Measurements from ENCODE around the gene OR2T6.
"Not testable (repeated sequence)": the region's sequence is repeated elsewhere in the genome, so short reads cannot be mapped to it uniquely, and the experiment has no call there.

OR2T6 gene

GRCh38 chr1:248375446-248375845 lies at the start of gene OR2T6:
Gene OR2T6, plus strand, starts transcription at chr1:248375746. Its CDS starts 11,863 bp downstream, at chr1:248387609.
- DNase-seq: no peak

- no peak for DNase-seq
Measured at GRCh38 chr1:248343451-248343850, 32.1 kb upstream of the OR2T6 start.

- no peak for DNase-seq
Measured at GRCh38 chr1:248348475-248348874, 27.1 kb upstream of the OR2T6 start, which contains the start of gene OR14C36. Gene OR14C36, plus strand, starts transcription at chr1:248348775. Its CDS starts 0 bp downstream, at chr1:248348775.

- DNase-seq: no peak
Measured at GRCh38 chr1:248359415-248359814, 16.1 kb upstream of the OR2T6 start.

GRCh38 chr1:248361121-248361715 lies 14.3 kb upstream of the OR2T6 start, which contains the start of gene OR2T4:
Gene OR2T4, plus strand, starts transcription at chr1:248361665. Its CDS starts 0 bp downstream, at chr1:248361665.
- DNase-seq: no peak

- DNase-seq: no peak
Measured at GRCh38 chr1:248366609-248367008, 8.9 kb upstream of the OR2T6 start.

GRCh38 chr1:248372394-248372793 lies 3.2 kb upstream of the OR2T6 start:
- no peak for DNase-seq

- DNase-seq: no peak
Measured at GRCh38 chr1:248373761-248374160, 1.8 kb upstream of the OR2T6 start.

- no peak for DNase-seq
Measured at GRCh38 chr1:248376916-248377315, 1.4 kb downstream of the OR2T6 start.

GRCh38 chr1:248380854-248381253 lies 5.3 kb downstream of the OR2T6 start:
- DNase-seq: no peak

GRCh38 chr1:248388426-248388825 lies 12.9 kb downstream of the OR2T6 start:
- DNase-seq: no peak

- DNase-seq: no peak
Measured at GRCh38 chr1:248393050-248393449, 17.5 kb downstream of the OR2T6 start.

- DNase-seq: no peak
Measured at GRCh38 chr1:248402748-248403147, 27.2 kb downstream of the OR2T6 start, which contains the start of gene OR2T1. Gene OR2T1, plus strand, starts transcription at chr1:248403048. Its CDS starts 3,100 bp downstream, at chr1:248406148.

- DNase-seq: no peak
Measured at GRCh38 chr1:248404024-248404423, 28.5 kb downstream of the OR2T6 start.

GRCh38 chr1:248406721-248407692 lies 31.5 kb downstream of the OR2T6 start:
- no peak for DNase-seq

GRCh38 chr1:248416226-248416625 lies 40.7 kb downstream of the OR2T6 start:
- no peak for DNase-seq

- DNase-seq: no peak
Measured at GRCh38 chr1:248417854-248418253, 42.3 kb downstream of the OR2T6 start.

GRCh38 chr1:248421384-248421783 lies 45.8 kb downstream of the OR2T6 start:
- DNase-seq: no peak

GRCh38 chr1:248427526-248428191 lies 52.1 kb downstream of the OR2T6 start:
- not testable (repeated sequence) for DNase-seq

GRCh38 chr1:248428192-248428533 lies 52.6 kb downstream of the OR2T6 start:
- DNase-seq: not testable (repeated sequence)

- not testable (repeated sequence) for DNase-seq
Measured at GRCh38 chr1:248431683-248432082, 56.1 kb downstream of the OR2T6 start.

- not testable (repeated sequence) for DNase-seq
Measured at GRCh38 chr1:248432201-248432600, 56.7 kb downstream of the OR2T6 start.

- DNase-seq: not testable (repeated sequence)
Measured at GRCh38 chr1:248433811-248434415, 58.4 kb downstream of the OR2T6 start.

Measured in NCI-H1092 treated with DMSO at 0.1 percent for 48 hours (cell line).